IPS-15b (cell line): ENCODE measurements around the gene ANKLE1.
A peak's percentile ranks its signal among the peaks of the same experiment; 100 is the strongest.

Source experiments
- H3K27me3 ChIP-seq: one replicate; pipeline ENCODE4 v1.6.1; 2013; ENCODE audit warnings: low read length; ENCODE audit not compliant: control insufficient read depth, insufficient read depth
- H3K36me3 ChIP-seq: one replicate; pipeline ENCODE4 v1.6.1; 2013; ENCODE audit warnings: low read length; ENCODE audit not compliant: control insufficient read depth, insufficient read depth
- H3K4me1 ChIP-seq: one replicate; pipeline ENCODE4 v1.6.1; 2013; ENCODE audit warnings: mild to moderate bottlenecking, low read length; ENCODE audit not compliant: control insufficient read depth, insufficient read depth
- H3K4me3 ChIP-seq: one replicate; pipeline ENCODE4 v1.5.1; 2013; ENCODE audit warnings: low read depth, low read length
- H3K9ac ChIP-seq: one replicate; pipeline ENCODE4 v1.6.1; 2013; ENCODE audit warnings: low read depth, mild to moderate bottlenecking, low read length
- H3K9me3 ChIP-seq: one replicate; pipeline ENCODE4 v1.6.1; 2013; ENCODE audit warnings: mild to moderate bottlenecking, low read length; ENCODE audit not compliant: control insufficient read depth, insufficient read depth

Gene ANKLE1

DNA sequence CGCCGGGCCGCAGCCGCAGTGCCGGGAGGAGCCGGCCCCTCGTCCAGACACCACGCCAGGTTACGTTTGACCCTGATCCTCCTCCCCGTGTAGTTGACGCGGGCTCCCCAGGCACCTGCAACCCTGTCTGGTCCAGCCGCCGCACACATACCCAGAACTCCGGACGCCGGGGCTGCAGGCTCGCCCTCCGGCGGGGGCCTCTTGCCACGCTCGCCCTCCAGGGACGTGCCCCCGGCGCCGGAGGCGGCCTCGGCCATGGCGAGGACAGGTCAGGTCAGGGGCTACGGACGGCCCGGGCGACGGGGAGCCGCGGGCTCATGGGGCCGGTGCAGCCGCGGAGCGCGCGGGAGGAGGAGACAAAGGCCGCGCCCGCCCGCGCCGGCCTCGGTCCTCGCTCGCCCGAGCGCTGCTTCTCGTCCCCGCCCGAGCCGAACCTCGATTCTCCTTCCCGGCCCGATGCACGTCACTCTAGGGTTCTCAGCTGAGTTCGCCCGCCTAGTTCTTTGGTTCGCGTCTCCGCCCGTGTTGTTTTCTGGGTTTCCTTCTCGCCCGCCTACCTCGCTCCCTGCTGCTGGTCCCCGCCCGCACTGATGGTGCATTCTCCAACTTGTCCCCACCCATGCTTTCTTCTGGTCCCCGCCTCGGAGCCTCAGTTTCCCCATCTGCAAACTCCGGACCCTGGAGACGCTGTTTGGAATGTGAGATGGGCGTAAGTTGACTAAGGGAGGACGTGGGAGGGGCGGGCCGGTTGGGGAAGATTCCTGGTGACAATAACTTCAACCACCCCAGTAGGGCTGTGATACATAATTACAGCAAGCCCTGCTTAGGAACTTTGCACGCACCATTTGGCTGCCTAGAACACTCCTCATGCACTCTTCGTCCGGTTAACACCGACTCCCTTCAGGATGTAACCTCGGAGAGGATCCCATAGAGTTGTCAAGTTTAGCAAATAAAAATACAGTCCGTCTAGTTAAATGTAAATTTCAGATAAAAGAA is 53.0 kb downstream of the ANKLE1 start, which contains the start of gene ANO8:
Gene ANO8 (minus strand): TSS at position 442 of the 996 bp plus-strand sequence. CDS start 185 bp downstream, at position 257.
- Histone ChIP-seq H3K9ac (no peak within 1 kb of the TSS), H3K9me3 (no peaks in the 10 kb centered on the region), H3K36me3 (peaks cover 8% of the 10 kb centered on the region), H3K4me3 (peak within 1 kb of the TSS; percentile 78), H3K4me1 (peaks cover 2% of the 10 kb centered on the region), H3K27me3 (peaks cover 8% of the 10 kb centered on the region)

DNA sequence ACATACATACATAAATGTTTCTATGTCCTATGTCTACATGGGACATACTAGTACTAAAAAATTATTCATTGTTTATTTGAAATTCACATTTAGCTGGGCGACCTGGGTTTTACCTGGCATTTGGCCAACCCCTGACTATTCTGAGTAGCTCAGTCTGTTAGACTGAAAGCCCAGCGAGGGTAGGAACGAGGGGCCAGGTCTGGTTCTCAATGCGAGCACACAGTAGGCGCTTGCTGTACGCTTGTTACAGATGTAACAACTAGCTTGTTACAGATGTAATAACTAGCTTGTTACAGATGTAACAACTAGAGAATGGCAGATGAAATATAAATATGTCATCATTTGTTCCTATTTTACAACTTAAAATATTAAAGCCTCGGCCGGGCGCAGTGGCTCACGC is 53.9 kb downstream of the ANKLE1 start:
- H3K9me3 ChIP-seq, result no peaks in the 10 kb centered on the region
- H3K27me3 ChIP-seq, result no peaks in the 10 kb centered on the region
- no peak overlapping the region for H3K9ac ChIP-seq
- peaks cover 8% of the 10 kb centered on the region for H3K36me3 ChIP-seq
- peak overlapping the region; percentile 78 for H3K4me3 ChIP-seq
- H3K4me1 ChIP-seq, result peaks cover 2% of the 10 kb centered on the region
